Colonic mucosa (tissue), 4 donors: ENCODE data around the gene GNAT3. TPM values are rescaled to one million over a fixed set of nuclear protein-coding genes. Genes with fewer than 3 reads are reported as not detected.

ENCODE experiments used
- DNase-seq: peaks from one replicate; pipeline ENCODE4 v3.0.0-alpha.2; 2020
- H3K27ac ChIP-seq: fragments of 200-600 bp; one replicate; pipeline ENCODE4 v1.8.0; 2021
- H3K27me3 ChIP-seq: fragments of 200-600 bp; one replicate; pipeline ENCODE4 v1.8.0; 2021
- H3K36me3 ChIP-seq: fragments of 200-600 bp; one replicate; pipeline ENCODE4 v1.8.0; 2021
- H3K4me1 ChIP-seq: fragments of 200-600 bp; one replicate; pipeline ENCODE4 v1.8.0; 2021; ENCODE audit warnings: mild to moderate bottlenecking
- H3K4me3 ChIP-seq: fragments of 200-600 bp; one replicate; pipeline ENCODE4 v1.8.0; 2021
- H3K9ac ChIP-seq, 2 donors: one replicate each; pipeline ENCODE4 v1.7.0; 2013; ENCODE audit warnings: control low read depth in 2 of 2, low read depth in 2 of 2, low read length in 2 of 2
- H3K9me3 ChIP-seq: fragments of 200-600 bp; one replicate; pipeline ENCODE4 v1.8.0; 2021
- intact Hi-C: fragments of 100-400 bp; cut with DNase I; formaldehyde crosslinking; loops from one replicate; pipeline ENCODE4 v1.14.1; 2022
- total RNA-seq, 2 donors: library from RNA; stranded (reverse); fragmentation: NEBNext Ultra II Directional in 1 of 2; extraction: Animal tissue kit (Norgen Biotek cat#: 25700) in 1 of 2; gene quantifications; one replicate each; pipeline ENCODE4 v1.2.1, GENCODE V29; 2021
- TF ChIP-seq, protein P1 (sequence below): fragments of 200-600 bp; IDR thresholded peaks from one replicate; pipeline ENCODE4 v1.8.0; 2022; ENCODE audit warnings: antibody characterized with exemption, mild to moderate bottlenecking
- donor health status: healthy.
- donor health status: DM: no; HTN: no; CAD: no.
- donor health status: DM: no; HTN: no; CAD: no.

The GNAT3 gene
- total RNA-seq, 2 donors from 2014 or later, result not detected

- TF ChIP-seq, protein P1, sequence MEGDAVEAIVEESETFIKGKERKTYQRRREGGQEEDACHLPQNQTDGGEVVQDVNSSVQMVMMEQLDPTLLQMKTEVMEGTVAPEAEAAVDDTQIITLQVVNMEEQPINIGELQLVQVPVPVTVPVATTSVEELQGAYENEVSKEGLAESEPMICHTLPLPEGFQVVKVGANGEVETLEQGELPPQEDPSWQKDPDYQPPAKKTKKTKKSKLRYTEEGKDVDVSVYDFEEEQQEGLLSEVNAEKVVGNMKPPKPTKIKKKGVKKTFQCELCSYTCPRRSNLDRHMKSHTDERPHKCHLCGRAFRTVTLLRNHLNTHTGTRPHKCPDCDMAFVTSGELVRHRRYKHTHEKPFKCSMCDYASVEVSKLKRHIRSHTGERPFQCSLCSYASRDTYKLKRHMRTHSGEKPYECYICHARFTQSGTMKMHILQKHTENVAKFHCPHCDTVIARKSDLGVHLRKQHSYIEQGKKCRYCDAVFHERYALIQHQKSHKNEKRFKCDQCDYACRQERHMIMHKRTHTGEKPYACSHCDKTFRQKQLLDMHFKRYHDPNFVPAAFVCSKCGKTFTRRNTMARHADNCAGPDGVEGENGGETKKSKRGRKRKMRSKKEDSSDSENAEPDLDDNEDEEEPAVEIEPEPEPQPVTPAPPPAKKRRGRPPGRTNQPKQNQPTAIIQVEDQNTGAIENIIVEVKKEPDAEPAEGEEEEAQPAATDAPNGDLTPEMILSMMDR, result no peak
- Histone ChIP-seq H3K4me3 (no peak overlapping the region), H3K36me3 (no peaks in the 10 kb centered on the region), H3K9me3 (no peaks in the 10 kb centered on the region), H3K9ac (no peak overlapping the region), H3K27me3 (no peaks in the 10 kb centered on the region), H3K27ac (no peak overlapping the region), H3K4me1 (no peaks in the 10 kb centered on the region)
- intact Hi-C loops, result no loop called here
- DNase-seq, result no peak
Measured at GRCh38 chr7:80444811-80445210, 67.1 kb downstream of the GNAT3 start.

DNA sequence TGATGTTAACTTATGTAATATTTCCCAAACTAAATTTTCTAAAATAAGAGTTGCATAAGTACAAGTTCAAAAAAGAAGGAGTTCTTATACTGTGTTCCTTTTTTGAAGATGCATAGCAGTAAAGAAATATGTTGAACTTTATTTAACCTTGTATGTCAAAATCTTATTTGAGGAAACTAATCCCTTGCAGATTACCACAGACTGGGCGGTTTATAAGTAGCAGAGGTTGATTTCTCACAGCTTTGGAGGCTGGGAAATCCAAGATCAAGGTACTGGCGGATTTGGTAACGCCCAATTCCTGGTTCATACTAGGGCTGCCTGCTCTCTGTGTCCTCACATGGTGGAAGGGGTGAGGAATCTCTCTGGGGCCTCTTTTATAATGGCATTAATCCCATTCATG is 68.5 kb downstream of the GNAT3 start:
- Histone ChIP-seq H3K4me3 (no peak overlapping the region), H3K4me1 (no peaks in the 10 kb centered on the region), H3K27ac (no peak overlapping the region), H3K27me3 (no peaks in the 10 kb centered on the region), H3K9ac (no peak overlapping the region), H3K9me3 (no peaks in the 10 kb centered on the region), H3K36me3 (no peaks in the 10 kb centered on the region)
- TF ChIP-seq, protein P1, result no peak
- intact Hi-C loops, result no loop called here
- no peak for DNase-seq

GRCh38 chr7:80440883-80441282 is 71.0 kb downstream of the GNAT3 start:
- Histone ChIP-seq H3K4me1 (no peaks in the 10 kb centered on the region), H3K9me3 (no peaks in the 10 kb centered on the region), H3K4me3 (no peak overlapping the region), H3K27ac (no peak overlapping the region), H3K36me3 (no peaks in the 10 kb centered on the region), H3K9ac (no peak overlapping the region), H3K27me3 (no peaks in the 10 kb centered on the region)
- DNase-seq, result no peak
- TF ChIP-seq, protein P1, result no peak
- intact Hi-C loops, result no loop called here

DNA sequence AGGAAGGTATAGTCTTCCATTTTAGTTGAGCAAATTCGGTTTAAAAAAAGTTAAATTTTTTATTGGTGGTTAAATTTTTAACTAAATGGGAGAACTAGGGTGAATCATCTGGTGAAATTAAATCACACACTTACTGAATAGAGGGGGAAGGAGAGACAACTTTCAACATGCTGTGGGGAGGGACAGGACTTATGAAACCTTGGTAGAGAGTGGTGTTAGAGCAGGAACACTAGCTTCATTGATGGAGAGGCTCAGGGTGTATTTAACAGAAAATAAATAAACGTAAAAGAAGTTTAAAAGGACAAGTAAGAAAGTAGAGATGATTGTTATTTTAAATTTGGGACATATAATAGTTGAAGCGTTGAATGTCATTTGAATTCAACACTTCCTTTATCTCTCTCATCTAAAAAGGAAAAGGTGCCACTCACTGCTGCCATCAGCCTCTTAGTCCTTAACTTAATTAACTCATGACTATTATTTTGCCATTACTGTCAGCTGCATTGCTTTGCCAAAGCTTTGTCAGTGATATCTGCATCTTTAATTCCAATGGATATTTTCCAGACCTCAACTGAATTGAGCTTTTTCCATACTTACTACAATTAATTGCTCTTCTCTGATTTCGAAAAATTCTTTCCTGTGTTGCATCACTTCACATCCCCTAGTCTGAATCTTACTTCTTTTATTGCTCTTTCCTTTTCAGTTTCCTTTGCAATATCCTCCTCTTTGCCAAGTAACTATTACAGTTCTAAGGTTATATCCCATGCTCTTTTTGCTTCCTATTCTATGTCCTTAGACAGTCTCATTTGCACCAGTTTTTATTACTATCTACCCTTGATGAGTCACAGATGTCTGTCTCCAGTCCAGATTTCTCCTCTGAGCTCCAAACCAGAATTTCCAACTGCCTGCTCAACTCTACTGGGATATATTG is 71.7 kb downstream of the GNAT3 start:
- Histone ChIP-seq H3K27me3 (no peaks in the 10 kb centered on the region), H3K27ac (no peak overlapping the region), H3K4me3 (no peak overlapping the region), H3K4me1 (no peaks in the 10 kb centered on the region), H3K9me3 (no peaks in the 10 kb centered on the region), H3K9ac (no peak overlapping the region), H3K36me3 (no peaks in the 10 kb centered on the region)
- TF ChIP-seq, protein P1, result no peak
- intact Hi-C loops, result no loop called here
- DNase-seq, result no peak

GRCh38 chr7:80435521-80435920 is 76.3 kb downstream of the GNAT3 start:
- Histone ChIP-seq H3K9ac (no peak overlapping the region), H3K4me3 (no peak overlapping the region), H3K27ac (no peak overlapping the region), H3K4me1 (no peaks in the 10 kb centered on the region), H3K9me3 (no peaks in the 10 kb centered on the region), H3K36me3 (no peaks in the 10 kb centered on the region), H3K27me3 (no peaks in the 10 kb centered on the region)
- TF ChIP-seq, protein P1, result no peak
- no peak for DNase-seq
- intact Hi-C loops, result no loop called here
